Stimulated activated CD4-positive, alpha-beta T cell treated with anti-CD3 and anti-CD28 coated beads, Interleukin-4, amount 100 ng/mL, for 4 hours (primary cell): Measurements from ENCODE around the gene GRIK4.
"Not testable (repeated sequence)": the region's sequence is repeated elsewhere in the genome, so short reads cannot be mapped to it uniquely, and the experiment has no call there.

ENCODE experiments used
- DNase-seq, 2 experiments: peaks; one replicate each; pipeline ENCODE4 v3.0.0-alpha.2; 2020

GRIK4 gene

DNA sequence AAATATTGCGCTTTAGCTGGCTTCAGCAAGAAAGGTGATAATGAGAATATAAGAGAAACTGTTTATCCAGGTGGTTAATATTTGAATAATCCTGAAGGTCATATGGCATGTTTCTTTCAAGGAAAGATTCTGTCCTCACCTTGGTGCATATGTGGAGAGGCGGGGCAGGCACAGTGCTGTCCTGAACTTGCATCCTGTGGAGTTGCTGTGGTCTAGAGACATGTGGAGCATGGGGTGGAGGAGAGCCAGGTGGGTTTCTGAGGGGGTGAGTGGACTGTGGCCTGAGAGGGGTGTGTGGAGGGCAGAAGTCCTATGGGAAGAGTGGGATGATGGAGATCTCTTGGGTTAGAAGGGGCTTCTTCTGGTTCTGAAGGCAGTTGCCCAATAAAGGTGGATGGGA lies 65.5 kb downstream of the GRIK4 start:
- no peak for DNase-seq

GRCh38 chr11:120577624-120578363 lies 66.2 kb downstream of the GRIK4 start:
- DNase-seq: no peak

DNA sequence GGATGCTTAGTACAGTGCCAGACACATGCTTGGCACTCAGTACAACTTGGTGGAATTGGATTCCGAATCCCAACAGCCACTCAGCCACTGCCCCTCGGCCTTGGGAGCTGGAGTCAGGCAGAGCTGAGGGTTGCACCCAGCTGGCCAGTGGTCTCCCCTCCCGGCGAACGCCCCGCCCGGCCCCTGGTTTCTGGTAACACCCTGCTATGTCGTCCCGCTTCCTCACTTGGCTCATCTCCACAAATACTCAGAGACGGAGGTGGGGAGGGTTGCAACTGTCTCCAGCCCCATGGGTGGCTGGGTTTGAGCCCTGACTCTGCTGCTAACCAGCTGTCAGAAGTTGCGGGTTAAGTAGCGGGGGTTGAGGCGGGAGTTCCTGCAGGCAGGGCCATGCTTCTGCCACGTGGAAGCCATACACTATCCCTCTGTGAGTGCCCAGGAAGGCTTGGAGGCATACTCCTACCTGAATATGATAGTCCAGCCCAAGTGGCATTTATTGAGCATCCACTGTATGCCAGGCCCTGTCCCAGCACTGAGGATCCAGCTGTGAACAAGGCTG lies 67.1 kb downstream of the GRIK4 start:
- no peak for DNase-seq

- DNase-seq: no peak
These were observed 68.1 kb downstream of the GRIK4 start for GRCh38 chr11:120579611-120580031.

DNA sequence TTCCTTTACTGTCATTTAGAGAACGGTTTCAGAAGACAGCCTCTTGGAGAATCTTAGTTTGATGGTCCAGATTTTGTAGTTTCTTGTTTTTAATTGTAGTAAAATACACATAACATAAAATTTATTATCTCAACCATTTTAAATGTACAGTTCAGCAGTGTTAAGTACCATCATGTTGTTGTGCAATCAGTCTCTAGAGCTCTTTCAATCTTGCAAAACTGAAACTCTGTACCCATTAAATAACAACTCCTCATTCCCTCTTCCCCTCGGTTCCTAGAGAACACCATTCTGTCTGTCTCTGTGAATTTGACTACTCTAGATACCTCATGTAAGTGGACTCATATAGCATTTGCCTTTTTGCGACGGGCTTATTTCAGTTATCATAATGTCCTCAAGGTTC lies 69.8 kb downstream of the GRIK4 start:
- no peak for DNase-seq

- DNase-seq: not testable (repeated sequence)
These were observed 71.0 kb downstream of the GRIK4 start for GRCh38 chr11:120582535-120582934.

- DNase-seq: no peak
These were observed 74.5 kb downstream of the GRIK4 start for GRCh38 chr11:120586072-120586471.

GRCh38 chr11:120586728-120587127 lies 75.2 kb downstream of the GRIK4 start:
- DNase-seq: no peak

GRCh38 chr11:120587299-120587698 lies 75.8 kb downstream of the GRIK4 start:
- no peak for DNase-seq

DNA sequence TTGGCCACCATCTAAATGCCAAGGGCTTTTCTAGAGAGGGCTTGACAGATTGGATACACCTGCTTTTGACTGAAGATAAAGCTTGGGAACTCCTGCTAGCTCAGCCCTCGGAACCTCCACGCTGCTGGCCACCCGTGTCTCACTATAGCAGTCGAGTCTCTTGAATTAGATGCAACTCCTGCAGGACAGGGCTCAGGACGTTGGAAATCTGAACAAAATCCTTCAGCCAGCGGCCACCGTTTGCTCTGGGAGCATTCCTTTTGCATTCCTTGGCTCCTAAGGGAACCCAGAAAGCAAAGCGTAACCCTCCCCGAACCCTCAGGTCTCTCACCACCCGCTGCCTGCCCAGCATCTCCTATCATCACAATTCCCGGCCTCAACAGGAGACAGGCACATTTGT lies 77.8 kb downstream of the GRIK4 start:
- no peak for DNase-seq

DNA sequence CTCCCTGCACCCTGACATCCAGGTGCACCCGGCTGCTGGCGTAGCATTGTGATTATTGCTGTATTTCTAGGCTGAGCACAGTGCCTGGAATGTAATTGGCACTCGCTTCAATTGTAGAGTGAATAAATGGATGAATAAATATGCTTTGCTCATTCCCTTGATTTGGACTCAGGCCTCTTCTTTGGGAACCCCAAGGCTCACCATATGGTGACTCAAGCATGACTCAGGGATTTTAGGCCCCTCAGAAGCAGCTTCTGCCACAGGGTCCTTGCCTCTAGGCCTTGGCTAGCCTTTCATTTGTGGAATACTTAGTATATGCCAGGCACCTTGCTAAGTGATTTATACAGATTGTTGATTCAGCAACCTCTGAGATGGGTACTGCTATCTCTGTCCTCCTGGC lies 78.9 kb downstream of the GRIK4 start:
- DNase-seq: no peak

DNA sequence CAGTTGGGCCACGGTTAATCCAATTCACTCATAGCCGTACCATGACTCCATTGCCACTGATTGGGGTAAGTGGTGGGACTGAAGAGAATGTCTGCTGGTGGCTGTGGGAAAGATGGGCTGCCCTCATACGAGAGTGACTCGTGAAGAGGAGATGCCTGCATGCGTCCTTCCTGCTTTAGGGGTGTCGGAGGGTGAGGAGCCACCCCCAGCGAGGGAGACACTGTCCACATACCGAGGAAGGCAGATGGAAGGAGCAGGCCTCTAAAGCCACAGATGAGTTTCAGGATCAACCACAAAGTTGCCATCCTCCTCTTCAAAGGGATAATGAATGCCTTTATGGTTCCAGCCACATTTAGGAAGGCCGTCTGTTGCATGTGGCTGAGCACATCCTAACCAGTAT lies 83.2 kb downstream of the GRIK4 start:
- DNase-seq: no peak

GRCh38 chr11:120595557-120595956 lies 84.0 kb downstream of the GRIK4 start:
- no peak for DNase-seq

- no peak for DNase-seq
These were observed 86.0 kb downstream of the GRIK4 start for GRCh38 chr11:120597250-120598215.

DNA sequence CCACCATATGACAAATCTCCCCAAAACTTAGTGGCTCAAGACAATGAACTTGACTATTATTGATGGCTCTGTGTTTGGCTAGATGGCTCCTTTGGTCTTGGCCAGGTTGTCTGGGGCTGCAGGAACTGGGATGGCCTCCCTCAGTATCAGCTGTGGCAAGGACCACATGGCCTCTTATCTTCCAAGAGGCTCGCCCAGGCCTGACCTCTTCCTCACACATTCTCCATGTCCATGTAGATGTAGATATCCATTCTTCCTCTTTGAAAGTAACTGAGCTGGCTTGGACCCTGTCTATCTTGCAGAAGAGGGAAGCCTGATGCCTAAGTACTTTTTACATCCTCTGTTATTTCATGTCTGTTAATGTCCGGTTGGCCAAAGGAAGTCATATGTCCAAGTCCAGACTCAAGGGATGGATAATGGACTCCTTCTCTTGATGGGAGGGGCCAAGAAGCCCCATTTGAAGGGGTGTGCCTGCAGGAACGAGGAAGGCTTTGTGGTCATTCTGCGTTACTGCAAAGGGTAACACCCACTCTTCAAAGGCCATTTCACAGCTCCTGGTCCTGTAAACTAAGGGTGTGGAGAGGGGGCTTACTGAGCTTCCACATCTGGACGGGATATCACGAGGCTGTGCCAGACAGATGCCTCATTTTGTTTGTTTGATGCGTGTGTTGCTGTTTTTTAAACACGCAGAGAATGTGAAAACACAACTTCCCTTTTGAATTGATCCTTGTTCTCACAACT lies 87.1 kb downstream of the GRIK4 start:
- no peak for DNase-seq

DNA sequence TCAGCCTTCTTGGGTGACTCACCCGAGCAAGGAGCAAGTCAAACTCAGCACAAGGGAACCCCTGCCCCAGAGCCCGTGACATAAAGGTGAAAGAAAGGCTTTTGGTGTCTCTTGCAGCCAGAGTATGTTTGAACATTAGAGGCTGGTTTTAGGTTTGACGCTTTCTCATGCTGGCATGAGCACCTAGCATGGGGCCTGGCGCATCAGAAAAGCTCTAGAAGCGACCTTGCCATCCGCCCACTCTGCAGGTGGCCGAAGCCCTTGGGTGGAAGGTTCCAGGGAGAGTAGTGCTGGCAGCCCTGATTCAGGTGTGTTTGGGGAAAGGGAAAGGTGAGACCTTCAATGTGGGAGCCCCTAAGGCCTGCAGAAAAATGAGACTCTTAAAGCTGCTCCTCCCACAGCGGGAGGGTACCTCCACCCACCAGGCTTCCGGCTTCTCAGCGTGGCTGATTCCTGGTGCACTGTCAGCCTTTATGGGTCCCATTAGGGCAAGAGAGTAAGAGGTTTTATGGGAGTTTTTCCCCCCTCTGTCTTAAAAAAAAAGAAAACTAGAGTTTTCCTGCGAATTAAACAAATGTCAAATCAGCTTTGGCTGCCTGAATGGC lies 88.4 kb downstream of the GRIK4 start:
- no peak for DNase-seq

DNA sequence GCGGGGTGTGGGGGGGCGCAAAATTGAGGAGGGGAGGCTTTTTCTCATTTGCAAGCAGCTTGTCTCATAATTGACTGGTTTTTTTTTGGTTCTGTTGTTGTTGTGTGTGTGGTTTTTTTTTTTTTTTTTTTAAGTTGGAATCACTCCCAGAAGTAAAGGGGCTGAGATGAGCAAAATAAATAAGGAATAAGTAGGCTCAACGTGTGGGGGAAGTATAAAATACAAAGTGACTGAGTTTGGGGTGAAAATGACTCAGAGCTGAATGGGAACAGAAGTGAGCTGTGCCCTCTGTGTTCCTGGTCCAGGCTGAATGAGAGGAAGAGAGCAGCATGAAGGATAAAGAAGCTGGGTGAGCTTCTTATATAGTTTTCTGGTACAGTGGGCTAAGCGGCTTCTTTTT lies 90.0 kb downstream of the GRIK4 start:
- no peak for DNase-seq

GRCh38 chr11:120603071-120603470 lies 91.5 kb downstream of the GRIK4 start:
- DNase-seq: no peak

GRCh38 chr11:120605469-120605868 lies 93.9 kb downstream of the GRIK4 start:
- no peak for DNase-seq

- no peak for DNase-seq
These were observed 94.9 kb downstream of the GRIK4 start for GRCh38 chr11:120606211-120607010.

GRCh38 chr11:120608061-120608460 lies 96.5 kb downstream of the GRIK4 start:
- no peak for DNase-seq

GRCh38 chr11:120608760-120609211 lies 97.2 kb downstream of the GRIK4 start:
- no peak for DNase-seq
